D721Med (cell line): ENCODE data around the gene GPR176.

Experiments used
- DNase-seq: peaks from one replicate; pipeline ENCODE4 v3.0.0; 2011; ENCODE audit warnings: low spot score; ENCODE audit not compliant: insufficient read length
- FAIRE-seq: peaks from 2 replicates; lab custom pipeline; 2011; peaks lifted over from hg19 to GRCh38; lab: Jason Lieb, UNC
- CTCF ChIP-seq: IDR thresholded peaks from 2 replicates; pipeline ENCODE4 v1.5.1; 2012; ENCODE audit warnings: mild to moderate bottlenecking, control low read depth; ENCODE audit not compliant: insufficient read depth; ENCODE audit errors: missing control alignments

GPR176 gene

DNA sequence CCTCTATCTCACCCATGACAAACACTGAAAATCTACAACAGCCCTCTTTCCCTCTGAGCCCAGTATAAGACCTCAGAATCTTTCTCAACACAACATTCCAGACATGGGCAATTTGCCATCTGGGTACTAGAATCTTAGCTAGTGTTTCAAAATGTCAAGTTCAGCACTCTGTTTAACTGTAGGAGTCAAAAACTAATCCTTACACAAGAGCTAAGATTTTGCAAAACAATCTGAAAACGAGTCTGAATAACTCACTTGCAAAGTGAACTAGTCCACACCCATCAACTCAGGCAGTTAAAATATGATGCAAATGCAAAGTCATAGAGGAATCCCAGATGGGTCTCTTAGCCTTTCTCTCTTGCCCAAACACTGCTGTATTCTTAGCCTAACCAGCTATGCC, 67.8 kb downstream of the GPR176 start:
- FAIRE-seq: no peak
- no peak for DNase-seq
- TF ChIP-seq CTCF: no peak

DNA sequence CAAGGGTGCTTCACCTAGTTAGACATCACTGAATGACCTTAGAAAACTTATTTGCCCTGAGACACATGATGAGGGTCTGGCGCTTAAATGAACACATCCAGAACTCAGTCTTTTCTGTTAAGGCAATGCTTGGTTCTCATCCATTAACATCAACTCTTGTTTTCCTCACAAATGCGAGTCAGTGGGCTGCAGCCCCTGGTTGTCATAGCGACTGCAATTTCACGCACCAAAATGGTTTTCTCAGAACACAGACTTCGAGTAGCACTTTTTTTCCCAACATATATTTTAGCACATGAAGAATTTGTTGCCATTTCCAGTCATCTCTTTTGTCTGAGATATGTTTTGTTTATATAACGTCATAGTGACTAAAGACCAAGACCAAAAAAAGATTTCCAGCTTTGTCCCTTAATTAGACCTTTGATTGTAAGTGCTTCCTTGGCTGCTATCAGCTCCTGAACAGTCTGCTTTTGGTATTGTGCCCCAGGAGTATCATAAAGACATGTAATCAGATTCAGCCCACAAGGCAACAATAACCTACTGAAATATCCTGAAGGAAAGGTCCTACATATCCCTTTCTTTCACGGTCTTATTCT, 68.5 kb downstream of the GPR176 start:
- FAIRE-seq: no peak

GRCh38 chr15:39850436-39850835, 69.6 kb downstream of the GPR176 start:
- no peak for TF ChIP-seq CTCF
- no peak for FAIRE-seq
- no peak for DNase-seq

More for the DNA sequence above, 68.5 kb downstream of the GPR176 start:
- no peak for DNase-seq
- TF ChIP-seq CTCF: no peak

- FAIRE-seq (no peak), DNase-seq (no peak)
- TF ChIP-seq CTCF: no peak
Observed at GRCh38 chr15:39846108-39846507, 74.0 kb downstream of the GPR176 start.

- FAIRE-seq: no peak
- no peak for DNase-seq
- TF ChIP-seq CTCF: no peak
Observed at GRCh38 chr15:39845582-39845981, 74.5 kb downstream of the GPR176 start.

GRCh38 chr15:39843565-39843964, 76.5 kb downstream of the GPR176 start:
- no peak for DNase-seq
- TF ChIP-seq CTCF: no peak
- no peak for FAIRE-seq

GRCh38 chr15:39837454-39837853, 82.6 kb downstream of the GPR176 start:
- no peak for TF ChIP-seq CTCF

More at GRCh38 chr15:39837454-39837853, 82.6 kb downstream of the GPR176 start:
- no peak for DNase-seq
- no peak for FAIRE-seq
